ENCODE results near the gene CR1L.
A peak's percentile ranks its signal among the peaks of the same experiment; 100 is the strongest.
"Not testable (repeated sequence)": the region's sequence is repeated elsewhere in the genome, so short reads cannot be mapped to it uniquely, and the experiment has no call there.

Gene CR1L

DNA sequence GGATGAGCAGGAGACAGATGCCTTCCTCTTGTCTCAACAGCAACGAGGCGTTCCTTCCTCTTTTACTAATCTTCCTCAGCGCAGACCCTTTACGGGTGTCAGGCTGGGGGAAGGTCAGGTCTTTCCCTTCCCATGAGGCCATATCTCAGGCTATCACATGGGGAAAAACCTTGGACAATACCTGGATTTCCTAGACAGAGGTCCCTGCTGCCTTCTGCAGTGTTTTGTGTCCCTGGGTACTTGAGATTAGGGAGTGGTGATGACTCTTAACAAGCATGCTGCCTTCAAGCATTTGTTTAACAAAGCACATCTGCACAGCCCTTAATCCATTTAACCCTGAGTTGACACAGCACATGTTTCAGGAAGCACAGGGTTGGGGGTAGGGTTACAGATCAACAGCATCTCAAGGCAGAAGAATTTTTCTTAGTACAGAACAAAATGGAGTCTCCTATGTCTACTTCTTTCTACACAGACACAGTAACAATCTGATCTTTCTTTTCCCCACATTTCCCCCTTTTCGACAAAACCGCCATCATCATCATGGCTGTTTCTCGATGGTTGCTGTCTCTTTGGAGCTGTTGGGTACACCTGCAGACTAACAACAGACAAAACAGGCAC lies 9.3 kb upstream of the CR1L start:
- H3K27ac Mint-ChIP-seq; H3K4me3 Mint-ChIP-seq; H3K9me3 Mint-ChIP-seq; H3K4me1 Mint-ChIP-seq (ENCODE audit: low read depth); H3K36me3 Mint-ChIP-seq (ENCODE audit: low read depth); H3K27me3 Mint-ChIP-seq: not testable (repeated sequence)

DNA sequence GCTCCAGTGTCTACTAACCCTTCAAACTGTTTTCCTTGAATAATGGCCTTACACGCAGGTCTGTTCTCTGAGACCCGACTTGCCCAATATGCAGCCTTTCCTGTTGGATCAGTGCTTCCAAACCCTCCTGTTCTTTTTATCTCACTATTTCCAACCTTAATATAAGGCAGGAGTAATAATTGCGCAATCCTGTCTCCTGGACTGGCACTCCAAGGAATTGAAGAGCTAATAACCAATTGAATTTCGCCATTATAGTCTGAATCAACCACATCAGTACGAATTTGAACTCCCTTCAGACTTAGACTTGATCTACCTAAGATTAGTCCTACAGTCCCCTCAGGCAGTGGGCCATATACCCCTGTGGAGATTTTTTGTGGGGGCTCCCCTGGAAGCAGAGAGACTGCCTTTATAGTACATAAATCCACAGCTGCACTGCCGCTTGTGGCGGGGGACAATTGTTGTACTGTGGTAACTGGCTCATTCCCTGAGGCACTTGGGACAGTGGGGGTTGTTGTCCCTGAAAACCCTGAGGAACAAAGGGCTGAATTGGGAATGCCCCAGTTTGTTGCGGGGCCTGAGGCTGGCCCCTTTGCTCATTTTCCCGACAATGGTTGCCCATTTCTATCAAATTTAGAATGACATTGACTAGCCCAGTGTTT lies 6.3 kb upstream of the CR1L start:
- H3K4me3 Mint-ChIP-seq, H3K27ac Mint-ChIP-seq: not testable (repeated sequence)
- peaks cover 15% of the 10 kb centered on the region for H3K27me3 Mint-ChIP-seq

DNA sequence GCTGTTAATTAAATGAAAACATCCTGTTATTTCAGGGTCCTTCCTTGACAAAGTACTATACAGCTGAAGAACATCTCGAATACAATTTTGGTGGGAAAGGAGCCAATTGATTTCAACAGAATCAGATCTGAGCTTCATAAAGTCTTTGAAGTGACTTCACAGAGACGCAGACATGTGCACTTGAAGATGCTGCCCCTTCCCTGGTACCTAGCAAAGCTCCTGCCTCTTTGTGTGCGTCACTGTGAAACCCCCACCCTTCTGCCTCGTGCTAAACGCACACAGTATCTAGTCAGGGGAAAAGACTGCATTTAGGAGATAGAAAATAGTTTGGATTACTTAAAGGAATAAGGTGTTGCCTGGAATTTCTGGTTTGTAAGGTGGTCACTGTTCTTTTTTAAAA lies 5.6 kb upstream of the CR1L start:
- H3K9me3 Mint-ChIP-seq: not testable (repeated sequence)
- peaks cover 20% of the 10 kb centered on the region for H3K27me3 Mint-ChIP-seq

More for the DNA sequence above, 6.3 kb upstream of the CR1L start:
- not testable (repeated sequence) for H3K9me3 Mint-ChIP-seq; H3K4me1 Mint-ChIP-seq (ENCODE audit: low read depth); H3K36me3 Mint-ChIP-seq (ENCODE audit: low read depth)

DNA sequence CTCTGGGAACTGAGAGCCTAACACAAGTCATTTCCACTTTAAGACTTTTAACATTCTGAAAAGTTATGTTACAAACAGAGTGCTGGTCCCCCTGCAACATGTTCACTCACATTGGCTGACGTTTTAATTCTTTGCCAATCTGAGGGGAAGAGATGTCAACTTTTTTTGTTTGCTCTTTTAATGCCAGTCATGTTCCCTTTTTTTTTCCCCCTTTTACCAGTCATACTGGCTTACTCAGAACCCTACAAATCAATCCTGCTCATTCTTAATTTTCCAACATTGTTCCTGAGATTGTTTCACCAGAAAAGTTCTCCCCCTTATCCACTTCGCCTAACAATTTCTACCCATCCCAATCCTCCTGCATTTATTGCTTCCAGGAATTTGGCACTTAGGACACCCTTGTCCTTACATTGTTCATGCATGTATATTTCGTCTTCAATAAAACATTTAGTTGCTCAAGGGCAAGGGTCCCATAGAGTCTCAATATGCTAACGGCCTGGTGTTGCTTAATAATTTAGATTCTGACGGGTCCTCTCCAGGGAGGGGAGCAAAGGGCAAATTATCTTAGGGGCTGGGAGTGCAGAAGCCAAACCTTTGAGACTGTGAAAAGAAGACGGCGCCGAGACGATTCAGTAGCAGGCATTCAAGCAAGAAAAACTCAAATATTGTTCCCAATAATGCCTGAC lies 624 bp upstream of the CR1L start:
- Mint-ChIP-seq H3K4me1 (ENCODE audit: low read depth) (peaks cover 7% of the 10 kb centered on the region), H3K36me3 (ENCODE audit: low read depth) (no peaks in the 10 kb centered on the region), H3K9me3 (no peaks in the 10 kb centered on the region), H3K4me3 (peak overlapping the region; percentile 70), H3K27ac (no peak overlapping the region), H3K27me3 (peaks cover 22% of the 10 kb centered on the region)

More for the DNA sequence above, 5.6 kb upstream of the CR1L start:
- H3K4me1 Mint-ChIP-seq (ENCODE audit: low read depth); H3K36me3 Mint-ChIP-seq (ENCODE audit: low read depth); H3K4me3 Mint-ChIP-seq; H3K27ac Mint-ChIP-seq: not testable (repeated sequence)

DNA sequence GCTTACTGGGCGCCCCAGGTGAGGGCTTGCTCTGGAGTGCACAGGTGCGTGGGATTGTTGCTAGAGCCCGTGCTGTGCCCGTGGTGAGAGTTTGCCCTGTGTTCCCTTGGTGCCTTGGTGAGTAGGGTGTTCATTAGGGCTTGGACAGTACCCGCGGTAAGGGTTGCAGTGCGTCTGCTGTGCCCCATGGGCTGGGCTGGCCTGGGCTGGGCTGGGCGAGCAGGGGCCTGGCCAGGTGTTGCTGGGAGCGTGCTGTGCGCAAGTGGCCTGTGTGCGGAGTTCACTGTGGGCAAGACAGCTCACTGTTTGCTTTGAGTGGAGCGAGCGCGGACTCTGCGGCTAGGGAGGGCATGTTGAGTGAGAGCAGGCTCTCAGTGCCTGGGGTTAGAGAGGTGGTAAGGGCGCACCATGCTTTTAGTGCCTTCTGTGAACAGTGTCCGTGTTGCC lies 725 bp downstream of the CR1L start:
- Mint-ChIP-seq H3K27me3 (peaks cover 19% of the 10 kb centered on the region), H3K27ac (no peak overlapping the region), H3K36me3 (ENCODE audit: low read depth) (no peaks in the 10 kb centered on the region), H3K4me3 (peak overlapping the region; percentile 70), H3K4me1 (ENCODE audit: low read depth) (peaks cover 7% of the 10 kb centered on the region), H3K9me3 (no peaks in the 10 kb centered on the region)

DNA sequence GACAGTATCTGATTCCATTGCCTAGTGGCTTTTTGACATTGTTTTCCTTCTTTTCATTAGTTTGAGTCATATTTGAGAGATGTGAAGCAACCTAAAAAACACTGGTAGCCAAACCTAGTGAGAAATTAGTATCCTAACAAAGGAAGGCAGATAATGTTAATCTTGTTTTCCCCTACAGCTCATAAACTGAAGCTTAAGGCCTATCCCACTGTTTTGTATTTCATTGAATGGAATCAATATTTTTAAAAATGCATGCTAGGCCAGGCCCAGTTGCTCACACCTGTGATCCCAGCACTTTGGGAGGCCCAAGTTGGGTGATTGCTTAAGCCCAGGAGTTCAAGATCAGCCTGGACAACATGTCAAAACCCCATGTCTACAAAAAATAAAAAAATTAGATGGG lies 1.2 kb downstream of the CR1L start:
- H3K27me3 Mint-ChIP-seq: peaks cover 19% of the 10 kb centered on the region
- H3K4me1 Mint-ChIP-seq (ENCODE audit: low read depth): peaks cover 7% of the 10 kb centered on the region
- no peak overlapping the region for H3K27ac Mint-ChIP-seq
- H3K4me3 Mint-ChIP-seq: no peak overlapping the region
- no peaks in the 10 kb centered on the region for H3K9me3 Mint-ChIP-seq
- H3K36me3 Mint-ChIP-seq (ENCODE audit: low read depth): no peaks in the 10 kb centered on the region

DNA sequence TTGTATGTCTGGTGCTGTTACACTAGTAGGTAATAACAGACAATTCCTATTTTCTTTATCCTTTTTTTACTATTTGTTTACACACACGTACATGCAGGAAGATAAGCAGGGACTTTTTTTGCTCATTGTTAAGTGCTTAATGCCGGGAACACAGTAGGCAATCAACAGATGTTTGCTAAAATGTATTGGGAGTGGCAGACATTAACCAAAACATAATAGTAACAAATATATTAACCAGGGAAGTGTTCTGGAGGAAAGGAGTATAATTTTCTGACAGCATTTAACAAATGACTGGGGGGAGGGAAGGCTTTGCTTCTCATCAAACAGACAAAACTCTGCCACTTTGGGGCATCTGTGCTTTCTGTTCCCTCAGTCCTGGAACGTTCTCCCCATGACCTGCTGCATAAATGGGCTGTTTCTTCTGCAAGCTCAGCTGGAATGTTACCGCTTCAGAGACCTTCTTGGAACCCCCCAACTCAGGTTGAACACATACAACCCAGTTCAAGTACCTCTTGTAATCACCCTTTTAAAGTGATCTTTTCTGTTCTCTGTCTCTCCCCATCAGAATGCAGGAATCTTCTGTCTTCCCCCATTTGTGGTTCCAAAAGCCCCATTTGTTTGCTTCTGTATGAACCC lies 2.1 kb downstream of the CR1L start:
- H3K27ac Mint-ChIP-seq: no peak overlapping the region
- peaks cover 7% of the 10 kb centered on the region for H3K4me1 Mint-ChIP-seq (ENCODE audit: low read depth)
- H3K9me3 Mint-ChIP-seq: no peaks in the 10 kb centered on the region
- H3K27me3 Mint-ChIP-seq: peaks cover 15% of the 10 kb centered on the region
- no peak overlapping the region for H3K4me3 Mint-ChIP-seq
- no peaks in the 10 kb centered on the region for H3K36me3 Mint-ChIP-seq (ENCODE audit: low read depth)

DNA sequence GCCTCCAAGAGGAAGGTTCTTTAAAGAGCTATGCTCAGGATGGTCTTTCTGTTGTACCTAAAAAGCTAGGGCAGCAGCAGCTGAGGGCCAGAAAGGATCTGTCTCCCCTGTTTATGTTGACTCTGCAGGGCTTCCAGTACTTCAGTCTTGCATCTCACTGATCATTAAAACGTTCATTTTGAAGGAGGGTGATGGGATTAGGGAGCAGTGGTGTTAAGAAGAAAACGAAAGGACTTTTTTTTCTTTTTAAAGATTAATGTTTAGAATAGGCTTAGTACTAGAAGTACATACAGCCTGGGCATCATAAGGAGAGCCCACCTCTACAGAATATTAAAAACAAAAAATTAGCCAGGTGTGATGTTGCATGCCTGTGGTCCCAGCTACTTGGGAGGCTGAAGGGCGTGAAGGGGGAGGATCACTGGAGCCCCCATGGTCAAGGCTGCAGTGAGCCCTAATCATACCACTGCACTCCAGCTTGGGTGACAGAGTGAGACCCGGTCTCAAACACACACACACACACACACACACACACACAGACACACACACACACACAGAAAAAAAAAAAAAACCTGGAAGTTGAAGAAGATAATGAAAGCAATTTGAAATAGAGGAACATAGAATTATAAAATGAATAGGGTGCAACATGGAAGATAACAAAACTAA lies 2.9 kb downstream of the CR1L start:
- H3K4me3 Mint-ChIP-seq: no peak overlapping the region
- peaks cover 7% of the 10 kb centered on the region for H3K27me3 Mint-ChIP-seq
- no peak overlapping the region for H3K27ac Mint-ChIP-seq
- peaks cover 7% of the 10 kb centered on the region for H3K4me1 Mint-ChIP-seq (ENCODE audit: low read depth)
- H3K36me3 Mint-ChIP-seq (ENCODE audit: low read depth): no peaks in the 10 kb centered on the region
- no peaks in the 10 kb centered on the region for H3K9me3 Mint-ChIP-seq

DNA sequence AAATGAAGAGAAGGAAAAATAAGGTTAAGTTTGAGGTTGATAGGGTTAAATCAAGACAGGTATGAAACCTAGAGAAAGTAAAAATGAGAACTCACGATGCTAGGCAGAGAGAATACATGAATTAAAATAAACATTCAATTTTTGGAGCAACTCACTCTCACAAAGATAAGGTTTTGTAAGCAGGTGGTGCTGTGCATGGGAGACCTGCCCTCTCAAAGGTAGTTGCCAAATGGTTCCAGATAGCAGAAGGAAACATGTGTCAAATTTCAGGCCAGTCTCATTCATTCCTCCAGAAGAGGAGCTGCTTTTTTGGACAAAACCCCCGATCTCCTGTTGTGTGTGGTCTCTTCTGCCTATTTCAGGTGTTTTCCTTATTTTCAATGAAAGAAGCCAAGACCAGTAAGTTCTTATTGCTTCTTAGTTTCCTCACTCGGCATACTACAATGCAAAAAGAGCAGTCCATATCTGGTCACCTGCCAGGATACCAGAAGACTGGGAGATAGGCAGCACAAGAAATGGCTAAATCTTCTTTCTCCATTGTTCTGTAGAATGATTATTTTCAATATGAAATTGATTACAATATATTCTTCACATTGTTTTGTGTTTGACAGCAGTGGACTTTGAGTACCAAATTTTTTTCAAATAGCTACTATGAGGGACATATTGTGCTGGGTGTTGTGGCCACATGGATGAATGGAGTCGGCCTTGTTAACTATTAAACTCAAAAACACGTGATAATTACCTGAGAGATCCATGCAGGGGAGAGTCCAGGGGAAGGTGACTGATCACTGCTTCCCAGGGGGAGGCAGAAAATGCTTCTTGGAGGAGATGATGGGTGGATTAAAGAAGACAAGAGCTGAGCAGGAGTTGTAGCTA lies 3.6 kb downstream of the CR1L start:
- H3K4me3 Mint-ChIP-seq: no peak overlapping the region
- no peaks in the 10 kb centered on the region for H3K9me3 Mint-ChIP-seq

DNA sequence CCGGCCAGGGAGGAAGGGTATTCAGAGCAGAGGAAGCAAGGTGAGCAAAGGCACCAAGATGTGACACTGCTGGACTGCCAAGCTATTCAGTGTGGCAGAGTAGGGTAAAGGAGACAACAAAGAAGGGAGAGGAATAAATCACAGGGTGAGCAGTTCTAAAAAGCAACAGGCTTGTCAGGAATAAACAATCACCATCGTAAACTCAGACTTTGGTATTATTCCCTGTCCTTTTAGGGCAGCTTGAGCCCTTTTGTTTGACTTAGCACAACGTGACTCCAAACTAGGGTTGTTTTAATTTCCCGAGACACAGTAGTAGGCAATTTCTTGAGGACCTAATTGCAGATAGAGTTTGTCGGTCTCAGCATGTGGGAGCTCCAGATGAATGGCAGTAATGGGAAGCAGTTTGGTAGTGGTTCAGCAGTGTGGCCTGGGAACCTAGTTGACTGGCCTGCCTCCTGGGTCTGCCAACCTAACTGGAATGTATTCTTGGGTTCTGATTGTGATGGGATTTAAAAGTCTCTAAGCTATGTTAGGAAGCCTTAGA lies 4.3 kb downstream of the CR1L start:
- H3K27me3 Mint-ChIP-seq: peaks cover 3% of the 10 kb centered on the region
- no peaks in the 10 kb centered on the region for H3K36me3 Mint-ChIP-seq (ENCODE audit: low read depth)
- no peak overlapping the region for H3K27ac Mint-ChIP-seq
- H3K4me3 Mint-ChIP-seq: no peak overlapping the region
- peaks cover 4% of the 10 kb centered on the region for H3K4me1 Mint-ChIP-seq (ENCODE audit: low read depth)
- H3K9me3 Mint-ChIP-seq: no peaks in the 10 kb centered on the region

More for the DNA sequence above, 3.6 kb downstream of the CR1L start:
- Mint-ChIP-seq H3K36me3 (ENCODE audit: low read depth) (no peaks in the 10 kb centered on the region), H3K27ac (no peak overlapping the region), H3K27me3 (peaks cover 7% of the 10 kb centered on the region), H3K4me1 (ENCODE audit: low read depth) (peaks cover 7% of the 10 kb centered on the region)

DNA sequence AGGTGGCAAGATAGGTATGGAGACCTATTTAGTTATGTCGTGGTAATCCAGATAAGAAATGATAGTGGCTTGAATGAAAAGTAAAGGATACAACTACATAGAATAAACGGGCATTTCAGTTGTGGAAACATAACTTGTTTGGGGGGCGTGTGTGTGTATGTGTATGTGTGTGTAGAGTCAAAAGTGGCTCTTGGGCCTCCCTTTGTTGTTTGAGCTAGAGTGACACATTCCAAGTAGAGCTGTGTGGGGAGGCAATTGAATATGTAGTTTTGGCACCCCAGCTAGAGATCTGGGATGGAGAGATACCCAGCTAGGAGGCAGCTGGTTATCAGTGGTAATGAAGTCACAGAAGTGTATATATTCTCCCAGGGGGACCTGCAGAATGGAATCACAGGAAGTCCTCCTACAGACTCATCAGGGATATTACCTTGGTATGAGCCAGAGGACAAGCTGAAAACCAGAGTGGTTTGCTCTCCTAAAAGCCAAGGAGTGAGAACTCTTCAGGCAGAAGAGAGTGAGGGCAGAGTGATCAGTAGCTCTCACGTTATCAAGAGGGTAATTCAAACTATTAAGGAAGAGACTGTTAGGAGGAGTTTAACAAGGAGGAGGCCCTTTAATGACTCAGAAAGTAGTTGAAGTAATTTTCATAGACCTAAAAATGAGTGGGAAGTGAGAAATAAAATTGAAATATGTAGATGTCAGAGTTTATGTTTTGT lies 5.1 kb downstream of the CR1L start:
- no peaks in the 10 kb centered on the region for H3K36me3 Mint-ChIP-seq (ENCODE audit: low read depth)
- no peaks in the 10 kb centered on the region for H3K9me3 Mint-ChIP-seq
- no peaks in the 10 kb centered on the region for H3K4me1 Mint-ChIP-seq (ENCODE audit: low read depth)
- no peak overlapping the region for H3K4me3 Mint-ChIP-seq
- no peaks in the 10 kb centered on the region for H3K27me3 Mint-ChIP-seq
- no peak overlapping the region for H3K27ac Mint-ChIP-seq

DNA sequence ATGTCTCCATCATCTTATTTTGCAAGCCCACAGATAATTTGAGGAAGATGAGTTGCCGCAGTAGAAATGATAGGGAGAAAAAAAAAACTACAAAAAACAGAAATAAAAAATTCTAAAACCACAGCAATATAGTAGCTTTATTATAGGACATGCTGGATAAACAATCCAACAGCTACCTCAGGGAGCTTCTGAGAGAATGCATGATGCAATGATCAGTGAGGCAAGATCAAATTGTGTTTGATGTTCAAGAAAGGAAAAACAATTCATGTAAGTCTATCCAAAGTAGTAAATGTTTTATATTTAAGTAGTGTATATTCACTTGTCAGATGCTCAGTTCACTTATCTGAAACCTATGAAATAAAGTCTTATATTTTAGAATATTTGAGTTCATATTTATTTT lies 6.7 kb downstream of the CR1L start:
- H3K9me3 Mint-ChIP-seq: no peaks in the 10 kb centered on the region

DNA sequence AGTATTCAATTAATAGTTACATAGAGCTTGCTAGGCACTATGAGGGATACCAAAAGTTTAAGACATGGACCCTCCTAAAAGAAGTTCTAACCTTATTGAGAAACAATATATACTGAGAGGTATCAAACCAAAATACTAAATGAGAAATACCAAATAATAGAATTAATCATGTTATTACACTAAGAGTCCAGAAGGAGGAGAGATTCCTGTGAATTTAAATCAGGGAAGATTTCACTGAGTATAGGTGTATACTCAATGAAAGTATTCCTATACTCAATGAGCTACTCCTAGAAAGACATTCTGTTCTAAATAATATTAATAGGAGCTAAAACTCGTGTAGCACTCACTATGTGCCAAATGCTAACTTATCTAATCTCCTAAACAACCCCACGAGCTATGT lies 9.4 kb downstream of the CR1L start:
- Mint-ChIP-seq H3K9me3 (no peaks in the 10 kb centered on the region), H3K36me3 (ENCODE audit: low read depth) (no peaks in the 10 kb centered on the region), H3K27ac (no peak overlapping the region), H3K4me3 (no peak overlapping the region), H3K4me1 (ENCODE audit: low read depth) (no peaks in the 10 kb centered on the region), H3K27me3 (peaks cover 5% of the 10 kb centered on the region)

More for the DNA sequence above, 6.7 kb downstream of the CR1L start:
- Mint-ChIP-seq H3K36me3 (ENCODE audit: low read depth) (no peaks in the 10 kb centered on the region), H3K4me3 (no peak overlapping the region), H3K27ac (no peak overlapping the region), H3K4me1 (ENCODE audit: low read depth) (no peaks in the 10 kb centered on the region), H3K27me3 (no peaks in the 10 kb centered on the region)
